Stimulated activated CD8-positive, alpha-beta memory T cell treated with anti-CD3 and anti-CD28 coated beads, Interleukin-4, amount 100 ng/mL, for 1 hour (primary cell): Measurements from ENCODE around the gene BCAS4.

Experiments
- DNase-seq, 2 donors: peaks; one replicate each; pipeline ENCODE4 v3.0.0-alpha.2; 2020; ENCODE audit warnings: low read depth in 2 of 2, low spot score in 1 of 2

The BCAS4 gene

GRCh38 chr20:50821257-50821921 is 26.5 kb downstream of the BCAS4 start:
- DNase-seq, result no peak

- no peak for DNase-seq
Observed at GRCh38 chr20:50821994-50822393, 27.1 kb downstream of the BCAS4 start.

GRCh38 chr20:50823319-50823718 is 28.5 kb downstream of the BCAS4 start:
- no peak for DNase-seq

- DNase-seq, result no peak
Observed at GRCh38 chr20:50824137-50824536, 29.3 kb downstream of the BCAS4 start.

DNA sequence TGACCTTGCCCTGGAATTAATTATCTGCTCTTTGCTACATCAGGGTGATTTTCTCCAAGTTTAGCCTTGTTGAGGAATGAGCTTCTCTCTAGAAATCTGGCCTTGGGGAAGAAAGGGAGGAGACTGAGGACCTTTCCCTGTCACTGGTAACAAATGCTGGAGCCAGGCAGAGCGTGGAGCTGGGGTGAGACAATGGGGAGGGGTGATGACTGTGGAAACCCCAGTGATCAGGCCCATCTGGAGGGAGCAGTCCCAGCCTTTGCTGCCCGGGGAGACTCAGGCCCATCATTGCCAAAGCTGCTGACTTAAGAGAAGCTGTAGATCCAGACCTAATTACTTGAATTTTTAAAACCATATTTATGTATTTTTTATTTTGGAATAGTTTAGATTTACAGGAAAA is 31.3 kb downstream of the BCAS4 start:
- no peak for DNase-seq

GRCh38 chr20:50828363-50829136 is 33.7 kb downstream of the BCAS4 start:
- DNase-seq, result no peak

DNA sequence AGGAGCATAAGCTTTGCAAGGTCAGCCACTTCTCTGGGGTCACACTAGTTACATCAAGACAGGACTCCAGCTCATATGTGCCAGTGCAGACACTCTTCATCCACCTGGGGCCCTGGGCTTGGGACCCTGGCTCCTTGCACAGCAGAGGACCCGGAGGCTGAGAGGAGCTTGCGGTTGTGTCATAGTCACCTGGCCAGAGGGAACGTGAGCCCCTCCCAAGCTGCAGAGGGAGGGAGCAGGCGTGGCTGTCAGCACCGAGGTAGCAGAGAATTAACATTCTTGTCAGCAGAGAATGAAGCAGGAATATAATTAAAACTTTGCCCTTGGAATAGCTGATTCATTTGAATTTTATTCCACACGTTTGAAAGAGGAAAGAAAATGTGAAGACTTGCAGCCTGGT is 36.8 kb downstream of the BCAS4 start:
- DNase-seq, result no peak

GRCh38 chr20:50834599-50835005 is 39.7 kb downstream of the BCAS4 start:
- no peak for DNase-seq

DNA sequence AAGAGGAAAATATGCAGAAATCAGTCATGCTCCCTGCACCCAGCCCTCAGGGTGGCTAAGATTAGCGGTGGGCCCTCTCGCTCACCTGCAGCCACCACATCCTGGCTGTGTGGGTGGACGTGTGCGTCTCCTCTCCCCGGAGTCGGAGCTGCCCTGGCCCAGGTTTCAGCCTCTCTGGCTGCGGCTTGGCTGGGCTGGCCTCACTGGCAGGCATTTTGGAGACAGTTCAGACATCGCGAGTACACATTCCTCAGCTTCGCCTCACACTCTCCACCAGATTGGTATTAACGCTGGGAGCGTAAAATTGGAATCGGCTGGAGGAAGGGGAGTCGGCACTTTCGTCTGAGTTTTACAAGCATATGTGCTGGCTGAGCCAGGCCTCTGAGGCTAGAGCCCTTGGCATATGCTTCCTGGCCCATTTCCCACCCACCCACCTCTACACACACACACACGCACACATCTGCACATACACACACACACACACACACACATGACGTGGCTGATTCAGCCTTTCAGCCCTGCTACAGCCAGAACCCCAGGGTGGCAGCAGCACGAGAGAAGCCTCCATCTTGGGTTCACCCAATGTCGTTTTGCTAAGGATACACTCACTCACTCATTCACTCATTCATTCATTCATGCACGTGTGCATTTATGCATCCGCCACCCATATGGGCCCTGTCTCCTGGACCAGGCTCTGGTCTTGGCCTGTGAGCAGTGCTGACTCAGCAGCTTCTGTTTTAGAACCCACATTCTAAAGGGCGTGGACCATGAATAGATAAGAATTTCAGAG is 42.9 kb downstream of the BCAS4 start:
- DNase-seq, result no peak

GRCh38 chr20:50838322-50838625 is 43.4 kb downstream of the BCAS4 start:
- DNase-seq, result no peak

- no peak for DNase-seq
Observed at GRCh38 chr20:50838707-50839385, 44.0 kb downstream of the BCAS4 start.

DNA sequence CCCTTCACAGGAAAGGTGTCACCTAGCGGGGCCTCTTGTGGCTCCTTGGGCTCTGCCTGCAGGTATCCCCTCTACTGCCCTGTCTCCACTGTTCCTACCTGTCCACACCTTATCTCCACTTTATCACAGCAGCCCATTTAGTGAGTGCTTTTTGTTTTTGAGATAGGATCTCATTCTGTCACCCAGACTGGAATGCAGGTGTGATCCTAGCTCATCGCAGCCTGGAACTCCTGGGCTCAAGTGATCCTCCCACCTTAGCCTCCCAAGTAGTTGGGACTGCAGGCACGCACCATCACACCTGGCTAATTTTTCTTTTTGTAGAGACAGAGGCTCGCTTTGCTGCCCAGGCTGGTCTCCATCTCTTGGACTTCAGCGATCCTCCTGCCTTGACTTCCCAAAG is 48.0 kb downstream of the BCAS4 start:
- no peak for DNase-seq

GRCh38 chr20:50843331-50844276 is 48.7 kb downstream of the BCAS4 start:
- no peak for DNase-seq

DNA sequence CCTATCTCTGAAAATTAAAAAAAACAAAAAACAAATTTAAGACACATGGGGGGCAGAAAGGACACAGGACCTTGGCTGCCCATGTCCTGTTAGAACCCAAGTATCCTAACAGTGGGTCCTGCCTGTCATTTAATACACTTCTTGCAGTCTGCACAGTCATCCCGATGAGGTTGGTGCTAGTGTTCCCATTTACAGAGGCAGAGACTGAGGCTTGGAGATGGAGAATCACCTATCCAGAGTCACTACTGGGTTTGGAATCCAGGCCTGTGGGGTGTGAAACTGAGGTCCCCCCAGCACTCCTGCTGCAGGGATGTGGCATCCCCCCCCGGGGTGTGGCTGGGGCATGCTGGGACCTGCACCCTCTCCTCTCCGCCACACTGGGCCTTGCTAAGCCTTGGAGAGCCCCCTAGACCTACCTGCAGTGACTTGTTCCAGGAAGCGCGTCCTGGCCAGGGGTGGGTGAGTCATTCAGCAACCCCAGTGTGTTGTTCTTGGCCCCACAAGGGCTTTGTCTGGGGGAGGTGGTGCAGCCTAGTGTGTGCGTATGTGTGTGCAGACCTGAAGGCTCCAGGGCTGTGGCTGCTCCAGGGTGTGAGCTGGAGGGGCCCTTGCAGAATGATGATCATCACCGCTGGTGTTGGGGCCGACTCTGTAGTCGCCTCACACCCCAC is 49.7 kb downstream of the BCAS4 start:
- peak in 1 of 2 donors; percentile 11 for DNase-seq

DNA sequence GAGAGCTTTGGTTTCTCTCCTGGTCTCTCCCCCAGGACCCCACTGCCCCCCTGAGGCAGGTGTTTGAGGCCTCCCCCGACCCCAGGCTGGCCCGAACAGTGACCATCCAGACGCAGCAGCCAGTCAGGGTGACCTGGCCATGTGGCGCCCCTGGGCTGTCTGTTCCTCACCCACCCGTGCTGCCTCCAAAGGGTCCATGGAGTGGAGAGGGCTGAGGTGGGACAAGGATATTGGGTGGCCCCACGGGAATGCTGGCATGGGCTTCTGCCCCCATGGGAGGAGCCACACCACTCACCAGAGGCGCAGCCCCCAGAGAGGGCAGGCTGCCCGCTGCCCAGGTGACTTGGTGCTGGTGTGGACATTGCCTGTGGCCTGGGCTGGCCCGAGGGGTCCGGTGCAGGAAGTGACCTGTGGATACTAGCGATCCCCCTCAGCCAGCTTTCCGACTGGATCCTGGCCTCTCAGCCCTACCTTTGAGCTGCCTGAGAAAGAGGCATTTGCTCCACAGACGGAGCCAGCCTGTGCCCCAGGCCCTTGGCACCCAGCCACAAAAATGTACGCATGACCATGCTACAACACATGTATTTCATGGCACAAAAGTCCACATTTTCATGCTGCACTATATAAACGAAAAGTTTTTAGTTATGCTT is 50.8 kb downstream of the BCAS4 start:
- no peak for DNase-seq

DNA sequence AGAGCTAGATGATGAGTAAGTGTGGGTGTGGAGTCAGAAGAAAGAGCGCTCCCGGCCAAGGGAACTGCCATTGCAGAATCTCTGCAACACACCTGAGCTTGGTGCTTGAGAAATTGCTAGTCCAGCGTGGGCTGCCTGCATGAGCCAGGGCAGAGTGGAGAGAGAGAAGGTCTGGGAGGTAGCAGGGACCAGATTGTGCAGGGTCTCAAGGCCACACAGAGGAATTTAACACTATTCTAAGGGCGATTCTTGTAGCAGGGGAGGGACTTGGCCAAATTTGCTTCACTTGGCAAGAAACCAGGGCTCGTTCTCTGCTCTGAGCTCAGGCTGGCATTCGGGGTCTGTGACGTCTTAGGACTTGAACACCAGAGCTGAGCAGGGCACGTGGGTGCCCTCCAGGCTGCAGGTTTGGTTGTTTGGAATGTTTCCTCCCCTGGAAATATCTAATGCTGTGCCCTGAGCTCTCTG is 53.5 kb downstream of the BCAS4 start:
- DNase-seq, result no peak

GRCh38 chr20:50848846-50849673 is 54.2 kb downstream of the BCAS4 start:
- DNase-seq, result no peak

DNA sequence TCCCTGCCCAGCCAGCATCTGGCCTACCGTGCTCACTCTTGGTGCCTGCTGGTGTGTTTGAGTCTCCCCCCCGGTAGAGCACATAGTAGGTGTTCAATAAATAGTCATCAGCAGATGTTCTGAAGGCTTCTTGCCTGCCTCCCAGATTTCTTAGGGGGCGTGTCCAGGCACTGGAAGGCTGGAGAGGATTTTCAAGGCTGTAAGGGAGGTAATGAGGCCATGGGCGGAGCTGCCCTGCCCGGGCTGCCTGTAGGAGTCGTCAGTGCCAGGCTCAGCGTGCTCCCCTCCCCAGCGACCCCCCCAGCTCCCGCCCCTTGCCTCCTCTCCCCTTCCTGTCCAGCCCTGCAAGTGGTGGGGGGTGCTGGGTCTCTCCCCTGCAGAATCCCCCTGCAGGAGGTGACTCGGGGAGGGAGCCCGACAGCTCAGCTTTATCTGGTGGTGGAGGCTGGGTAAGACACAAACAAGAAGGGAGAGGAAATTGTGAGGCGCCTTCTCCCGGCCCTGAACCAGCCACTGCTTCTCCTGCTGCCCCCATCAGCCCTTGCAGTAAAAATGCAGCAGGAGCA is 55.9 kb downstream of the BCAS4 start:
- DNase-seq, result no peak
